Measurements from ENCODE around the gene DIS3L2.
A peak's percentile ranks its signal among the peaks of the same experiment; 100 is the strongest.

DIS3L2 gene

DNA sequence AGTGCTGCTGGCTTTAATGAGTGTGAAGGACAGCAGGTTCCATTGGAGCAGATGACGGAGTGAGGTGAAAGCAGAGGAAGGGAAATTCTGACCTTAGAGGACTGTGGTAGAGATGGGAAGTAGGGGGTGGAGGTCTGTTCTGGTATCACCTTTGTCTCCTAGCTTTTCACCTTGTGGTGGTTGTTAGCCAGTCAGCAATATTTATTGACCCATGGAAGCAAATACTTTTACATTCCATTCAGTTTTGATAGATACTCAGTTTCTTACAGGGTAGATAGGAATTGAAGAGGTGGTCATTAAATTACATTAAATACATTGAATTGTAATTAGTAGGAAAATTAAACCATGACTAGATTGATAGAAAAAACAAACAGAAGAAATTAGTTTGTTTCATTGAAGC is 180.1 kb downstream of the DIS3L2 start:
- no peaks in the 10 kb centered on the region for H3K36me3 ChIP-seq
- H3K4me3 ChIP-seq (ENCODE audit: low read depth, low read length), result no peak overlapping the region
- no peaks in the 10 kb centered on the region for H3K9me3 ChIP-seq (ENCODE audit: severe bottlenecking)
- no peak overlapping the region for H3K27ac ChIP-seq
- DNase-seq, result no peak
- no peaks in the 10 kb centered on the region for H3K27me3 ChIP-seq (ENCODE audit: insufficient read depth, low read depth, severe bottlenecking)
- TF ChIP-seq, protein P1, sequence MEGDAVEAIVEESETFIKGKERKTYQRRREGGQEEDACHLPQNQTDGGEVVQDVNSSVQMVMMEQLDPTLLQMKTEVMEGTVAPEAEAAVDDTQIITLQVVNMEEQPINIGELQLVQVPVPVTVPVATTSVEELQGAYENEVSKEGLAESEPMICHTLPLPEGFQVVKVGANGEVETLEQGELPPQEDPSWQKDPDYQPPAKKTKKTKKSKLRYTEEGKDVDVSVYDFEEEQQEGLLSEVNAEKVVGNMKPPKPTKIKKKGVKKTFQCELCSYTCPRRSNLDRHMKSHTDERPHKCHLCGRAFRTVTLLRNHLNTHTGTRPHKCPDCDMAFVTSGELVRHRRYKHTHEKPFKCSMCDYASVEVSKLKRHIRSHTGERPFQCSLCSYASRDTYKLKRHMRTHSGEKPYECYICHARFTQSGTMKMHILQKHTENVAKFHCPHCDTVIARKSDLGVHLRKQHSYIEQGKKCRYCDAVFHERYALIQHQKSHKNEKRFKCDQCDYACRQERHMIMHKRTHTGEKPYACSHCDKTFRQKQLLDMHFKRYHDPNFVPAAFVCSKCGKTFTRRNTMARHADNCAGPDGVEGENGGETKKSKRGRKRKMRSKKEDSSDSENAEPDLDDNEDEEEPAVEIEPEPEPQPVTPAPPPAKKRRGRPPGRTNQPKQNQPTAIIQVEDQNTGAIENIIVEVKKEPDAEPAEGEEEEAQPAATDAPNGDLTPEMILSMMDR (IDR thresholded peaks at IDR 0.05; ENCODE audit: low read depth, low read length), result no peak

DNA sequence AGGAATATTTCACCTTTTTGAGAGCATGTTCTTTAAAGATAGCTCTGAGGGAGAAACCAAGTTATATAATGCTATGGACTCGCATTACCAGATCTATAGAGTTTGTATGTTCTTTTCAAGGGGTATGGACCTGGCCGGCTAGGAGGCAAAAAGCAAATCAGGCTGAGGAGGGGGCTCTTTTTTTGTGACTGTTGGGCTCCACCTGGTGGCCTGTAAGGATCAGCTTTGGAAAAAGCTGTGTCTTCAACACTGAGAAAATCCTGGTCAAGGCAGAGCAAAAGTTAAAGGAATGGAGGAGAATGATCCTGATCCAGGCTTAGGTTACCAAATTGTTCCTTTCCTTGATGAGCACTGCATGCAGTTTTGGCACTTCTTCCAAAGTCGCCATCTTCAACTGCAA is 180.5 kb downstream of the DIS3L2 start:
- DNase-seq, result peak; percentile 50
- Histone ChIP-seq H3K9me3 (ENCODE audit: severe bottlenecking) (no peaks in the 10 kb centered on the region), H3K27me3 (ENCODE audit: insufficient read depth, low read depth, severe bottlenecking) (no peaks in the 10 kb centered on the region), H3K4me3 (ENCODE audit: low read depth, low read length) (no peak overlapping the region), H3K36me3 (no peaks in the 10 kb centered on the region), H3K27ac (no peak overlapping the region)
- TF ChIP-seq, protein P1 (IDR thresholded peaks at IDR 0.05; ENCODE audit: low read depth, low read length), result peak; percentile 70

DNA sequence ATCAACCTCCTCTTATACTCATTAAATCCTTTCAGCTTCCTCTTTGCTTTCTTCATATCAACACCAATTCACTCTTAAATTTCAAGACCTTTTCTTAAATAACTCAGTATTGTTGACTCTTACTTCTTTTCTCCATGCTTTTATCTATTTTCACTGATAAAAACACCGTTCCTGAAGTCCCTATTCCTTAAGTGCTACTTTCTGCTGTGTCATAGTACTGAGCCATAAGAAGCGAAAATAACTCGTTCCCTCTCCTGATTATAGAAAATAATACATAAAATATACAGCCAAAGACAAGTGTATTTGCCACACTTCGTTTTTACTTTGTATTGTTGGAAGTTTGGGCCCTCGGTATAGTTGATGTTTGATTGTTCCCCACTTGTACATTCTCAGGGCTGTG is 181.0 kb downstream of the DIS3L2 start:
- no peaks in the 10 kb centered on the region for H3K27me3 ChIP-seq (ENCODE audit: insufficient read depth, low read depth, severe bottlenecking)
- H3K27ac ChIP-seq, result no peak overlapping the region
- no peak overlapping the region for H3K4me3 ChIP-seq (ENCODE audit: low read depth, low read length)
- no peaks in the 10 kb centered on the region for H3K9me3 ChIP-seq (ENCODE audit: severe bottlenecking)
- no peak for DNase-seq
- no peaks in the 10 kb centered on the region for H3K36me3 ChIP-seq
- TF ChIP-seq, protein P1 (IDR thresholded peaks at IDR 0.05; ENCODE audit: low read depth, low read length), result no peak

DNA sequence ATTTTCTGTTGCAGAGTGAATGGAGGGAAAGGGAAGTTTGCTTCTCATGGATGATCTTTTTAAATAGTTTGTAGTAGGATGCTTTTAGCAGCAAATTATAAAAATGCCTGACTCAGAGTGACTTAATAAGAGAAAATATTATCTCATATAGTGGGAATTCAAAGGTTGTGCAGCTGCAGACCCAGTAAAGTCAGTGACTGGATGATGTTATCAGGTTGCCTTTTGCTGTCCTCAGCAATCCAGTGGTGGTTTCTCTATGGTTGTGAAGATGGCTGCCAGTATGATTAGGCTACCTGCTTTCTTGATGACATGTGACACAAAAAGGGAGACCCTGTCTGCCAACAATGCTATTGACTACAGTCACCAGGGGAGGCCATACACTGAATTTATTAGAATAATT is 184.8 kb downstream of the DIS3L2 start:
- Histone ChIP-seq H3K9me3 (ENCODE audit: severe bottlenecking) (no peaks in the 10 kb centered on the region), H3K27me3 (ENCODE audit: insufficient read depth, low read depth, severe bottlenecking) (no peaks in the 10 kb centered on the region), H3K4me3 (ENCODE audit: low read depth, low read length) (no peak overlapping the region), H3K27ac (no peak overlapping the region), H3K36me3 (no peaks in the 10 kb centered on the region)
- TF ChIP-seq, protein P1 (IDR thresholded peaks at IDR 0.05; ENCODE audit: low read depth, low read length), result no peak
- DNase-seq, result no peak

DNA sequence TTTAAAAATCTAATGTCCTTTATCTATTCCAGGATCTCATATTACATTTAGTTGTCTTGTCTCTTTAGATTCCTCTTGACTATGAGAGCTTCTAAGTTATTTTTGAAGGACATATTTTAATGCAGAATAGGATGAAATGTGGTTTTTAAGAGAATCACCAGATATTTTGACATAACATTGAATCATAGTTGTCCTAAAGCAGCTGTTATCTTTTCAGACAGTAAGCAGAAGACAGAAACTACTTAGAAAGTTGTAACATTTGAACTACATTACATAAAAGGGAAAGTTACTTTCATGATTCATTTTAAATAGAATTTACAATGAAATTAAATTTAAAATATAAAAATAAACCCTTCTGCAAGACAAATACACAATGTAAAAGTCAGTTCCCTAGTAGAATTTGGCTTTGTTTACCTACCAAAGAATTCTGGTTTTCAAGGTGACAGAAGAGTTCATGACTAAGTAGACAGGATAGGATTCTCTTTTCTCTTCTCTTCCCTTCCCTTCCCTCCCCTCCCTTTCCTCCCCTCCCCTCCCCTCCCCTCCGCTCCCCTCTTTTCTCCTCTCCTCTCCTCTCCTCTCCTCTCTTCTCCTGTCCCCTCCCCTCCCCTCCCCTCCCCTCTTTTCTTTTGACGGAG is 186.0 kb downstream of the DIS3L2 start:
- TF ChIP-seq, protein P1 (IDR thresholded peaks at IDR 0.05; ENCODE audit: low read depth, low read length), result no peak
- no peaks in the 10 kb centered on the region for H3K9me3 ChIP-seq (ENCODE audit: severe bottlenecking)
- DNase-seq, result no peak
- H3K27ac ChIP-seq, result no peak overlapping the region
- no peak overlapping the region for H3K4me3 ChIP-seq (ENCODE audit: low read depth, low read length)
- no peaks in the 10 kb centered on the region for H3K27me3 ChIP-seq (ENCODE audit: insufficient read depth, low read depth, severe bottlenecking)
- no peaks in the 10 kb centered on the region for H3K36me3 ChIP-seq

DNA sequence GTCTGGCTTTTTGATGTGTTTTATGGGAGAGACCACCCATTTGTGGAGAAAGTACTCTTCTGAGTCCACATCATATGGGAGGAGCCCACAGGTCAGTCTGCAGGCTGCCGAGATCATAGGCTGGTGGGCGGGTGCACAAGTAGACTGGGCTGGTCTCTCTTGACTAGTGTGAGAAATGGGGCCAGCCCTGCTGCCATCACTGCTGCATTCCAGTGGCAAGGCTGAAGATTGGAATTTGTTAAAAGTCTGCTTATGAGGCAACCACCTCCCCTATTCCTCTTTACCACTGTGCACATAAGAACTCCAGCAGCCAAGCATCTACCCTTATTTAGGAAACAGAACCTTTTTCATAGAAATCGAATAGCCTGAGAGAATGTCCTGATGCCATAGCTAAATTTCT is 200.7 kb downstream of the DIS3L2 start:
- Histone ChIP-seq H3K9me3 (ENCODE audit: severe bottlenecking) (no peaks in the 10 kb centered on the region), H3K27me3 (ENCODE audit: insufficient read depth, low read depth, severe bottlenecking) (no peaks in the 10 kb centered on the region), H3K36me3 (peaks cover 10% of the 10 kb centered on the region), H3K4me3 (ENCODE audit: low read depth, low read length) (no peak overlapping the region), H3K27ac (no peak overlapping the region)
- TF ChIP-seq, protein P1 (IDR thresholded peaks at IDR 0.05; ENCODE audit: low read depth, low read length), result no peak
- DNase-seq, result no peak

Measured in WERI-Rb-1 (cell line).